ENCODE data around the gene KISS1R.

KISS1R gene

DNA sequence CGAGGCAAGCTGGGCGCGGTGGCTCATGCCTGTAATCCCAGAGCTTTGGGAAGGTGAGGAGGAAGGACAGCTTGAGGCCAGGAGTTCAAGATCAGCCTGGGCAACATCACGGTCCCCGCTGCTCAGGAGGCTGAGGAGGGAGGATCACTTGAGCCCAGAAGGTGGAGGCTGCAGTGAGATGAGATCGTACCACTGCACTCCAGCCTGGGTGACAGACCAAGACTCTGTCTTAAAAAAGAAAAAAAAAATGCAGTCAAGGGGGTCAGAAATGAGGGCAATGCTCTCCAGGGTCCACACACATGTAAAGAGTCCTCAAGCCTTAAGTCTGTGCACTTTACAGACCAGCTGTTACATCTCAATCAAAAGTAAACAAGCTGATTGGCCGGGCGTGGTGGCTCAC is 12.6 kb upstream of the KISS1R start:
- no peak for TF ChIP-seq EZH2 (optimal IDR thresholded peaks at IDR 0.05; ENCODE audit: low read depth, low read length)
- TF ChIP-seq, protein P1, sequence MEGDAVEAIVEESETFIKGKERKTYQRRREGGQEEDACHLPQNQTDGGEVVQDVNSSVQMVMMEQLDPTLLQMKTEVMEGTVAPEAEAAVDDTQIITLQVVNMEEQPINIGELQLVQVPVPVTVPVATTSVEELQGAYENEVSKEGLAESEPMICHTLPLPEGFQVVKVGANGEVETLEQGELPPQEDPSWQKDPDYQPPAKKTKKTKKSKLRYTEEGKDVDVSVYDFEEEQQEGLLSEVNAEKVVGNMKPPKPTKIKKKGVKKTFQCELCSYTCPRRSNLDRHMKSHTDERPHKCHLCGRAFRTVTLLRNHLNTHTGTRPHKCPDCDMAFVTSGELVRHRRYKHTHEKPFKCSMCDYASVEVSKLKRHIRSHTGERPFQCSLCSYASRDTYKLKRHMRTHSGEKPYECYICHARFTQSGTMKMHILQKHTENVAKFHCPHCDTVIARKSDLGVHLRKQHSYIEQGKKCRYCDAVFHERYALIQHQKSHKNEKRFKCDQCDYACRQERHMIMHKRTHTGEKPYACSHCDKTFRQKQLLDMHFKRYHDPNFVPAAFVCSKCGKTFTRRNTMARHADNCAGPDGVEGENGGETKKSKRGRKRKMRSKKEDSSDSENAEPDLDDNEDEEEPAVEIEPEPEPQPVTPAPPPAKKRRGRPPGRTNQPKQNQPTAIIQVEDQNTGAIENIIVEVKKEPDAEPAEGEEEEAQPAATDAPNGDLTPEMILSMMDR (IDR thresholded peaks at IDR 0.05; ENCODE audit: low read length) = no peak
- TF ChIP-seq EZH2phosphoT487 (IDR thresholded peaks at IDR 0.05; ENCODE audit: low read length) = no peak
- Histone ChIP-seq H3K9ac (ENCODE audit: low read length) (no peak overlapping the region), H3K4me1 (ENCODE audit: low read length) (0 out of 2 replicates have a peak, but pooled peaks cover 4% of the 10 kb centered on the region)

DNA sequence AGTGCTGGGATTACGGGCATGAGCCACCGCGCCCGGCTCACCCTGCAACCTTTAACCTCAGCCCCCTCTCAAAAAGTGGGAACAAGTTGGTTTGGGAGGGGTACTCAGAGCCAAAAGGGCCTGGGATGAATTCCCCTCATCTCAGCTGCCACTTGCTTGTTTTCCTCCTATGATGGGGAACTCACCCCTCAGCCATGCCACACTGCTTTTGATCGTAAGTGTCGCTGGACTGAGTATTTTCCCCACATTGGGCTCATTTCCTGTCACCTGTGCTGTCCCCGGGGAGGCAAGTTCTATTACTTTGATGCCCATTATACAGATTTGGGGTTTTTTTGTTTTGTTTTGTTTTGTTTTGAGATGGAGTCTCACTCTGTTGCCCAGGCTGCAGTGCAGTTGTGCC is 10.7 kb upstream of the KISS1R start:
- Histone ChIP-seq H3K79me2 (ENCODE audit: low read length) (peaks cover 13% of the 10 kb centered on the region), H3F3A (ENCODE audit: insufficient read depth, low read length) (peaks cover 9% of the 10 kb centered on the region), H3K9ac (ENCODE audit: low read length) (no peak overlapping the region), H2AFZ (ENCODE audit: low read length) (no peak overlapping the region), H3K9me3 (replicated peaks; ENCODE audit: insufficient read depth, low read length) (no peaks in the 10 kb centered on the region), H3K9me2 (replicated peaks; ENCODE audit: insufficient read depth, low read length) (no peaks in the 10 kb centered on the region), H3K4me1 (ENCODE audit: low read length) (0 out of 2 replicates have a peak, but pooled peaks cover 7% of the 10 kb centered on the region), H3K4me2 (ENCODE audit: low read depth, low read length) (no peak overlapping the region), H3K27ac (ENCODE audit: low read length) (no peak overlapping the region), H3K36me3 (replicated peaks; ENCODE audit: insufficient read depth, low read length) (no peaks in the 10 kb centered on the region), H3K27me3 (replicated peaks; ENCODE audit: insufficient read depth, low read length) (no peaks in the 10 kb centered on the region), H4K20me1 (ENCODE audit: insufficient read depth, low read length) (no peaks in the 10 kb centered on the region), H3K4me3 (ENCODE audit: low read length) (no peak overlapping the region)
- no peak for DNase-seq
- TF ChIP-seq, protein P1 (IDR thresholded peaks at IDR 0.05; ENCODE audit: low read length) = no peak
- TF ChIP-seq EZH2 (optimal IDR thresholded peaks at IDR 0.05; ENCODE audit: low read depth, low read length) (no peak), EZH2phosphoT487 (IDR thresholded peaks at IDR 0.05; ENCODE audit: low read length) (no peak)

More for the DNA sequence above, 12.6 kb upstream of the KISS1R start:
- Histone ChIP-seq H3K27me3 (replicated peaks; ENCODE audit: insufficient read depth, low read length) (no peaks in the 10 kb centered on the region), H3K4me2 (ENCODE audit: low read depth, low read length) (no peak overlapping the region), H2AFZ (ENCODE audit: low read length) (no peak overlapping the region), H3K9me3 (replicated peaks; ENCODE audit: insufficient read depth, low read length) (no peaks in the 10 kb centered on the region), H3K36me3 (replicated peaks; ENCODE audit: insufficient read depth, low read length) (no peaks in the 10 kb centered on the region), H3F3A (ENCODE audit: insufficient read depth, low read length) (peaks cover 6% of the 10 kb centered on the region), H4K20me1 (ENCODE audit: insufficient read depth, low read length) (no peaks in the 10 kb centered on the region), H3K9me2 (replicated peaks; ENCODE audit: insufficient read depth, low read length) (no peaks in the 10 kb centered on the region), H3K4me3 (ENCODE audit: low read length) (no peak overlapping the region), H3K79me2 (ENCODE audit: low read length) (peaks cover 8% of the 10 kb centered on the region), H3K27ac (ENCODE audit: low read length) (no peak overlapping the region)
- DNase-seq = no peak

DNA sequence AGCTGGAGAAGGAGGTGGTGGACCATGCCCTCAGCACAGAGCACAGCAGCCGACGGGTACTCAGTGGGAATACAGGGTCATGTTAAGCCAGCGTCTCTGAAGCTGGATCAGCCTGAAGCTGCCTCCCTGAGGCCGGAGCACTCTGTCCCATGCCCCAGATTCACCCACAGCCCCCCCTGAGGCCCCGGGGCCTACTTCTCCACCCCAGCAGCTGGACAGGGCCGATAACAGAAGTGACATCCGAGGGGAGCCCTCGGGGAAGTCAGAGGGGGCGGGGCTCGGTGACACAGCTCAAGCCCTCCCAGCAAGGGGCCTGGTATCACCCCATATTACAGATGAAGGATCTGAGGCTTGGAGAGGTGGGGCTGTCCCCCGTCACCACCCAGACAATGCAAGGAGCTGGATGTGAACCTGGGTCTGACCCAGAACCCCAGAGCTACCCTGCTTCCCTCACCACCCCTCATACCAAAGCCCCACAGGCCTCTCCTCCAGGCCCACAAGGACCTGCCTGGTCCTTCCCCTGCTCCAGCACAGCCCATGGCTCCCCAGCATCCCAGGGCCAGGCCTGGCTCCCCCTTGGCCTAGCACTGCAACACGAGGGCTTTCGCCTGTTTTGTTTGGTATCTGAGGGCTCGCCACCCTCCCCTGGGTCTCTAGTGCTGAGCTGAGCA is 9.8 kb upstream of the KISS1R start:
- Histone ChIP-seq H3K4me3 (ENCODE audit: low read length) (no peak overlapping the region), H2AFZ (ENCODE audit: low read length) (no peak overlapping the region), H3K4me2 (ENCODE audit: low read depth, low read length) (no peak overlapping the region), H3K36me3 (replicated peaks; ENCODE audit: insufficient read depth, low read length) (no peaks in the 10 kb centered on the region), H3K79me2 (ENCODE audit: low read length) (peaks cover 17% of the 10 kb centered on the region), H3F3A (ENCODE audit: insufficient read depth, low read length) (peaks cover 9% of the 10 kb centered on the region), H3K4me1 (ENCODE audit: low read length) (0 out of 2 replicates have a peak, but pooled peaks cover 7% of the 10 kb centered on the region), H4K20me1 (ENCODE audit: insufficient read depth, low read length) (no peaks in the 10 kb centered on the region), H3K27me3 (replicated peaks; ENCODE audit: insufficient read depth, low read length) (no peaks in the 10 kb centered on the region), H3K9ac (ENCODE audit: low read length) (no peak overlapping the region), H3K9me3 (replicated peaks; ENCODE audit: insufficient read depth, low read length) (no peaks in the 10 kb centered on the region), H3K27ac (ENCODE audit: low read length) (no peak overlapping the region), H3K9me2 (replicated peaks; ENCODE audit: insufficient read depth, low read length) (no peaks in the 10 kb centered on the region)
- TF ChIP-seq, protein P1 (IDR thresholded peaks at IDR 0.05; ENCODE audit: low read length) = no peak
- TF ChIP-seq EZH2phosphoT487 (IDR thresholded peaks at IDR 0.05; ENCODE audit: low read length) = no peak
- TF ChIP-seq EZH2 (optimal IDR thresholded peaks at IDR 0.05; ENCODE audit: low read depth, low read length) = no peak
- DNase-seq = no peak
